K562 (cell line): ENCODE data around the gene CYP11A1. TPM values are rescaled to one million over a fixed set of nuclear protein-coding genes. Genes with fewer than 3 reads are reported as not detected.
A peak's percentile ranks its signal among the peaks of the same experiment; 100 is the strongest.

Experiments used
- ATAC-seq: fragments of 200-7000 bp; cut with Tn5 transposase; 3 replicates; pipeline ENCODE4 v1.9.1; 2020; ENCODE audit warnings: moderate library complexity
- BruUV-seq: library from RNA; stranded (reverse); fragments of 400-500 nt; replicated peaks from 2 replicates; lab custom pipeline; 2021; lab: Mats Ljungman, UMichigan
- CTCF ChIA-PET: fragments of 300-600 bp; formaldehyde crosslinking; extraction: SDS; loops from one replicate; lab custom pipeline; 2021; ENCODE audit warnings: low intra/inter-chr PET ratio; lab: Yijun Ruan, JAX
- POLR2A ChIA-PET: fragments of 300-600, 350-650 bp; sonication (Branson Sonifier 250); formaldehyde crosslinking; extraction: SDS; loops from one replicate; lab custom pipeline; 2021; ENCODE audit warnings: antibody characterized with exemption, inconsistent platforms; lab: Yijun Ruan, JAX
- DNase-seq, 4 experiments: peaks; one replicate each; pipeline versions ENCODE4 v3.0.0 to v3.0.0-alpha.2; 2011 to 2018; ENCODE audit warnings: low spot score in 3 of 4, mixed read lengths in 3 of 4; ENCODE audit errors: extremely low read depth in 1 of 4
- FAIRE-seq: peaks from 2 replicates; lab custom pipeline; 2011; peaks lifted over from hg19 to GRCh38; lab: Jason Lieb, UNC
- H2AFZ ChIP-seq: 2 replicates; pipeline ENCODE4 v1.6.0; 2011; ENCODE audit warnings: low read depth, low read length, control low read depth, inconsistent platforms
- H3K27ac ChIP-seq: fragments of 200-600 bp; 3 replicates; pipeline ENCODE4 v1.8.0; 2011; ENCODE audit warnings: low read depth, mild to moderate bottlenecking, control low read depth, inconsistent platforms, low read length, moderate library complexity, mixed read lengths; ENCODE audit errors: extremely low read depth
- H3K27me3 ChIP-seq, 2 experiments: fragments of 300-600 bp in 1 of 2; 2 replicates in 1 of 2; 3 replicates in 1 of 2; pipeline versions ENCODE4 v1.6.0 to v1.8.0; 2011; ENCODE audit warnings: inconsistent platforms in 2 of 2, low read length in 2 of 2, mild to moderate bottlenecking in 1 of 2, mixed read lengths in 1 of 2, moderate library complexity in 1 of 2; ENCODE audit not compliant: control insufficient read depth in 2 of 2, insufficient read depth in 2 of 2
- H3K36me3 ChIP-seq: fragments of 300-600 bp; 3 replicates; pipeline ENCODE4 v1.8.0; 2011; ENCODE audit warnings: mild to moderate bottlenecking, low read length, inconsistent platforms; ENCODE audit not compliant: control insufficient read depth, insufficient read depth
- H3K4me1 ChIP-seq, 2 experiments: fragments of 200-600 bp in 1 of 2; replicated peaks in 1 of 2; 2 replicates in 1 of 2; 3 replicates in 1 of 2; pipeline versions ENCODE4 v1.5.1 to v1.8.0; 2011; ENCODE audit warnings: inconsistent platforms in 2 of 2, low read length in 2 of 2, mild to moderate bottlenecking in 1 of 2, mixed read lengths in 1 of 2, moderate library complexity in 1 of 2; ENCODE audit not compliant: control insufficient read depth in 2 of 2, insufficient read depth in 2 of 2
- H3K4me2 ChIP-seq: 2 replicates; pipeline ENCODE4 v1.6.1; 2011; ENCODE audit warnings: low read length, control low read depth, inconsistent platforms, mixed read lengths; ENCODE audit not compliant: insufficient read depth
- H3K4me3 ChIP-seq: fragments of 200-600 bp; sonication (generic), shearing (Covaris generic); 2 replicates; pipeline ENCODE4 v1.5.1; 2016; ENCODE audit warnings: control low read depth, inconsistent platforms
- H3K79me2 ChIP-seq: fragments of 200-600 bp; 3 replicates; pipeline ENCODE4 v1.8.0; 2011; ENCODE audit warnings: low read length, inconsistent platforms; ENCODE audit not compliant: control insufficient read depth, insufficient read depth
- H3K9ac ChIP-seq, 2 experiments: 2 replicates each; pipeline versions ENCODE4 v1.6.0 to v1.6.1; 2011; ENCODE audit warnings: low read depth in 2 of 2, low read length in 2 of 2, control low read depth in 1 of 2, inconsistent platforms in 1 of 2, mild to moderate bottlenecking in 1 of 2, mixed read lengths in 1 of 2; ENCODE audit not compliant: insufficient read depth in 1 of 2
- H3K9me1 ChIP-seq: one replicate; pipeline ENCODE4 v1.6.0; 2011; ENCODE audit warnings: inconsistent platforms, mild to moderate bottlenecking, low read length, moderate library complexity; ENCODE audit not compliant: control insufficient read depth, insufficient read depth
- H3K9me3 ChIP-seq: replicated peaks from 2 replicates; pipeline ENCODE4 v1.5.1; 2011; ENCODE audit warnings: low read depth, low read length, inconsistent platforms; ENCODE audit not compliant: control insufficient read depth, insufficient read depth
- H4K20me1 ChIP-seq: replicated peaks from 2 replicates; pipeline ENCODE4 v1.6.1; 2011; ENCODE audit warnings: low read length, inconsistent platforms, mixed read lengths; ENCODE audit not compliant: control insufficient read depth, insufficient read depth
- ARID3A ChIP-seq: IDR thresholded peaks from 2 replicates; pipeline ENCODE4 v1.6.1; 2012; ENCODE audit warnings: low read depth, low read length, improper control_type of control experiment, borderline replicate concordance
- CTCF ChIP-seq, 3 experiments: IDR thresholded peaks in 2 of 3; conservative IDR thresholded peaks in 1 of 3; 2 replicates each; pipeline ENCODE4 v1.5.1; 2011 to 2012; ENCODE audit warnings: low read length in 3 of 3, mild to moderate bottlenecking in 3 of 3, control low read depth in 2 of 3, improper control_type of control experiment in 1 of 3, inconsistent platforms in 1 of 3, low read depth in 1 of 3, mixed read lengths in 1 of 3, moderate library complexity in 1 of 3; ENCODE audit not compliant: insufficient read depth in 2 of 3
- CTCFL ChIP-seq: IDR thresholded peaks from 2 replicates; pipeline ENCODE4 v1.6.1; 2011; ENCODE audit warnings: borderline replicate concordance, low read depth, mild to moderate bottlenecking, moderate library complexity, low read length; ENCODE audit not compliant: insufficient read depth, poor library complexity, severe bottlenecking
- E2F5 ChIP-seq: sonication (generic); formaldehyde crosslinking; IDR thresholded peaks from 2 replicates; pipeline ENCODE4 v1.8.0; 2022; ENCODE audit warnings: mild to moderate bottlenecking, missing genetic modification reagents
- KLF10 ChIP-seq: fragments of 250-450 bp; sonication (Bioruptor Pico); IDR thresholded peaks from 2 replicates; pipeline ENCODE4 v1.6.1; 2021; ENCODE audit warnings: matching md5 sums
- L3MBTL2 ChIP-seq: fragments of 450-650 bp; IDR thresholded peaks from 2 replicates; pipeline ENCODE4 v1.6.1; 2016; ENCODE audit warnings: mild to moderate bottlenecking, moderate library complexity
- SREBF2 ChIP-seq: sonication (generic); formaldehyde crosslinking; IDR thresholded peaks from 2 replicates; pipeline ENCODE4 v1.4.0; 2020; ENCODE audit warnings: mild to moderate bottlenecking, missing genetic modification reagents
- SRSF1 ChIP-seq: fragments of 200-400 bp; formaldehyde crosslinking; IDR thresholded peaks from 2 replicates; pipeline ENCODE4 v1.6.1; 2017; ENCODE audit warnings: mild to moderate bottlenecking, low read depth, low read length, moderate library complexity
- U2AF1 ChIP-seq: fragments of 200-400 bp; formaldehyde crosslinking; optimal IDR thresholded peaks from 2 replicates; pipeline ENCODE3; 2017; ENCODE audit warnings: mild to moderate bottlenecking, low read depth, low read length, moderate library complexity
- ZNF133 ChIP-seq: fragments of 250-450 bp; sonication (Bioruptor Pico); IDR thresholded peaks from 2 replicates; pipeline ENCODE4 v1.4.0; 2020; ENCODE audit warnings: mild to moderate bottlenecking
- whole genome bisulfite sequencing: fragments of 100-300 bp; shearing (Covaris generic); methylation state at CpG from one replicate; pipeline ENCODE4 v1.1.6; 2016; ENCODE audit warnings: low coverage, mixed read lengths; ENCODE audit not compliant: insufficient coverage; ENCODE audit errors: missing lambda C conversion rate; 5-methylcytosine and 5-hydroxymethylcytosine counted together
- in situ Hi-C: fragments of 300-500 bp; cut with MboI; formaldehyde crosslinking; loops from 4 replicates; pipeline ENCODE4 v1.15.0; 2018; ENCODE audit warnings: inconsistent platforms, mixed read lengths
- intact Hi-C: fragments of 100-400 bp; cut with micrococcal nuclease; formaldehyde crosslinking; loops from 2 replicates; pipeline ENCODE4 v1.14.2; 2022
- polyA plus RNA-seq, 8 experiments: library from polyadenylated mRNA; depleted of rRNA in 4 of 8; stranded (reverse) in 5 of 8; unstranded in 3 of 8; fragments of >200 nt; fragmentation: Nextera tagmentation in 2 of 8; fragmentation: Illumina TruSeq in 1 of 8; extraction: Ambion mirVana in 2 of 8; extraction: Trizol in 1 of 8; gene quantifications; 2 replicates each; pipeline versions ENCODE4 v1.2.1 to v1.2.3, GENCODE V29; 2011 to 2014; ENCODE audit warnings: inconsistent platforms in 1 of 8, missing spikeins in 1 of 8
- total RNA-seq, 7 experiments: library from RNA; depleted of rRNA in 6 of 7; stranded (reverse); fragments of >200 nt in 6 of 7; fragmentation: Illumina TruSeq in 2 of 7; extraction: Trizol in 2 of 7; gene quantifications; 2 replicates each; pipeline versions ENCODE4 v1.2.1 to v1.2.3, GENCODE V29; 2011 to 2021; ENCODE audit warnings: low replicate concordance in 1 of 7

CYP11A1 gene
- total and polyA plus RNA-seq, 9 of the 15 experiments (the other 6 are each of a cell fraction or from before 2014, with no cell fraction given) = 0.06 to 0.24 (median 0.10) TPM; not detected in 4

GRCh38 chr15:74375303-74375693 lies 7.9 kb upstream of the CYP11A1 start (continued):
- TF ChIP-seq CTCF (IDR thresholded peaks at IDR 0.05 in 2 of 3, conservative IDR thresholded peaks at IDR 0.05 in 1 of 3; ENCODE audit: insufficient read depth in 2 of 3, low read depth in 1 of 3, low read length in 3 of 3) (peak; percentile 82 to 87 (median 86)), CTCFL (peak; percentile 52)
- TF ChIP-seq, all 486 proteins: peak for 13

- no peak overlapping the region for H3K27ac ChIP-seq
- 24% methylated on average over 11 of the region's 11 CpGs for WGBS
- H2AFZ ChIP-seq = peak overlapping the region; percentile 87
- H3K27me3 ChIP-seq = peaks cover 9 to 10% of the 10 kb centered on the region in 2 experiments; a peak in 3 of 5 replicates
- H3K79me2 ChIP-seq = no peaks in the 10 kb centered on the region
- H3K4me3 ChIP-seq = 0 out of 2 replicates have a peak overlapping the region, but pooled peaks have one; percentile 41
- peaks cover 12 to 16% of the 10 kb centered on the region in 2 experiments; a peak in 4 of 5 replicates for H3K4me1 ChIP-seq
- no TSS peak for BruUV-seq
- POLR2A ChIA-PET = interaction anchor here (0.7 to 1.2 kb wide), 2 partner anchors 12 to 282 kb away, joined by 3 to 4 read pairs; no protein-coding TSS in a partner anchor
- intact Hi-C loops (loop anchor here (1.0 to 10.0 kb wide), 5 partner anchors 116 to 580 kb away; partner anchors contain the start of genes CLK3 and RPP25), in situ Hi-C loops (loop anchor here (5.0 kb wide), 1 partner anchor 393 kb away; no protein-coding TSS in a partner anchor)
- H3K9me1 ChIP-seq = no peaks in the 10 kb centered on the region
- CTCF ChIA-PET = interaction anchor here (0.5 to 3.4 kb wide), 9 partner anchors 9 to 426 kb away, joined by 4 to 32 read pairs (median 8); no protein-coding TSS in a partner anchor
- FAIRE-seq (no peak), ATAC-seq (peak; percentile 1; the same call in 1 of the 3 replicates), DNase-seq (peak in 3 of 4 experiments; percentile 42 to 70 (median 68))
- 0 out of 2 replicates have a peak, but pooled peaks cover 3% of the 10 kb centered on the region for H4K20me1 ChIP-seq
- H3K9me3 ChIP-seq = no peaks in the 10 kb centered on the region
- no peaks in the 10 kb centered on the region for H3K36me3 ChIP-seq
- H3K9ac ChIP-seq = peak overlapping the region in 1 of 2 experiments; percentile 86; a peak in 2 of 4 replicates
- peak overlapping the region; percentile 72 for H3K4me2 ChIP-seq
- TF ChIP-seq SRSF1 (no peak), SREBF2 (CRISPR knock-in tag) (no peak), KLF10 (CRISPR knock-in tag) (no peak), U2AF1 (no peak), E2F5 (0 out of 2 replicates have a peak, but pooled peaks have one; percentile 2), L3MBTL2 (peak; percentile 7), ARID3A (no peak), ZNF133 (no peak)
Observed at GRCh38 chr15:74374648-74375302, 7.3 kb upstream of the CYP11A1 start.
